Subcutaneous abdominal adipose tissue (tissue), 5 donors: ENCODE results near the gene TBX15.

Experiments used
- H3K27ac ChIP-seq: one replicate; pipeline ENCODE4 v1.7.0; 2013; ENCODE audit warnings: low read depth, mild to moderate bottlenecking, inconsistent platforms, low read length, moderate library complexity
- H3K27me3 ChIP-seq, 5 donors: one replicate each; pipeline ENCODE4 v1.7.0; 2013; ENCODE audit warnings: low read length in 5 of 5, inconsistent platforms in 1 of 5; ENCODE audit not compliant: control insufficient read depth in 5 of 5, insufficient read depth in 4 of 5
- H3K36me3 ChIP-seq, 5 donors: one replicate each; pipeline ENCODE4 v1.7.0; 2013; ENCODE audit warnings: low read length in 5 of 5; ENCODE audit not compliant: control insufficient read depth in 5 of 5, insufficient read depth in 5 of 5
- H3K4me1 ChIP-seq, 5 donors: one replicate each; pipeline ENCODE4 v1.7.0; 2013; ENCODE audit warnings: low read length in 5 of 5, mild to moderate bottlenecking in 3 of 5, moderate library complexity in 1 of 5; ENCODE audit not compliant: control insufficient read depth in 5 of 5, insufficient read depth in 5 of 5
- H3K4me3 ChIP-seq, 5 donors: one replicate each; pipeline ENCODE4 v1.7.0; 2013; ENCODE audit warnings: low read length in 5 of 5, low read depth in 1 of 5
- H3K9ac ChIP-seq, 5 donors: one replicate each; pipeline ENCODE4 v1.7.0; 2013; ENCODE audit warnings: low read length in 5 of 5, mild to moderate bottlenecking in 4 of 5, moderate library complexity in 3 of 5
- H3K9me3 ChIP-seq, 5 donors: one replicate each; pipeline ENCODE4 v1.7.0; 2013; ENCODE audit warnings: low read length in 5 of 5; ENCODE audit not compliant: control insufficient read depth in 5 of 5
- donor health status: healthy.
- donor health status: healthy.
- donor health status: healthy.
- donor health status: healthy.
- donor health status: healthy.

The TBX15 gene

GRCh38 chr1:118948846-118949245, 39.3 kb downstream of the TBX15 start:
- peaks cover 0 to 34% (median 22%) of the 10 kb centered on the region in 5 donors for H3K4me1 ChIP-seq
- no peaks in the 10 kb centered on the region for H3K27me3 ChIP-seq

GRCh38 chr1:118948351-118948750, 39.8 kb downstream of the TBX15 start:
- H3K27me3 ChIP-seq, result no peaks in the 10 kb centered on the region
- no peak overlapping the region for H3K27ac ChIP-seq
- peaks cover 0 to 3% (median 0%) of the 10 kb centered on the region in 5 donors for H3K36me3 ChIP-seq
- H3K9me3 ChIP-seq, result no peaks in the 10 kb centered on the region
- no peak overlapping the region for H3K4me3 ChIP-seq
- H3K4me1 ChIP-seq, result peaks cover 0 to 32% (median 22%) of the 10 kb centered on the region in 5 donors
- no peak overlapping the region for H3K9ac ChIP-seq

More at GRCh38 chr1:118948846-118949245, 39.3 kb downstream of the TBX15 start:
- no peak overlapping the region for H3K27ac ChIP-seq
- peaks cover 0 to 3% (median 0%) of the 10 kb centered on the region in 5 donors for H3K36me3 ChIP-seq
- H3K4me3 ChIP-seq, result no peak overlapping the region
- H3K9ac ChIP-seq, result no peak overlapping the region
- no peaks in the 10 kb centered on the region for H3K9me3 ChIP-seq

DNA sequence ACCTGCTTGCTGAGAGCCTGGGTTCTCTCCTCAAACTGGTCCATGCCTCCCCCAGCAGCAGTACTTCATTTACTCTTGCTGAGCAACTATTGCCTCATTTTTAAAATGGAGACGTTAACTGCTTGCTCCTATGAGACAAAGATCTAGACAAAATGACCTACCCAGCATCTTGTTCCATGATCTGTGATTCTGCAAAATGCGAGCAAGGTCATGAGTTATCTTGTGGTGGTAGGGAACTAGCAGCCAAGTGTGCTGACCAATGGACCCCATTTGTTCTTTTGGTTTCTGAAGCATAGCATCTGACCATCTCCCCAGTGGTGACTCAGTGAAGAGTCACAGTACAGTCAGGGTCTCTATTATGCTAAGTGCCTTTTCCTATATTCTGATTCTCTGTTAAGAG, 40.4 kb downstream of the TBX15 start:
- Histone ChIP-seq H3K9me3 (no peaks in the 10 kb centered on the region), H3K27me3 (no peaks in the 10 kb centered on the region), H3K9ac (no peak overlapping the region), H3K36me3 (peaks cover 0 to 3% (median 0%) of the 10 kb centered on the region in 5 donors), H3K4me1 (peaks cover 0 to 32% (median 22%) of the 10 kb centered on the region in 5 donors), H3K27ac (no peak overlapping the region), H3K4me3 (no peak overlapping the region)

DNA sequence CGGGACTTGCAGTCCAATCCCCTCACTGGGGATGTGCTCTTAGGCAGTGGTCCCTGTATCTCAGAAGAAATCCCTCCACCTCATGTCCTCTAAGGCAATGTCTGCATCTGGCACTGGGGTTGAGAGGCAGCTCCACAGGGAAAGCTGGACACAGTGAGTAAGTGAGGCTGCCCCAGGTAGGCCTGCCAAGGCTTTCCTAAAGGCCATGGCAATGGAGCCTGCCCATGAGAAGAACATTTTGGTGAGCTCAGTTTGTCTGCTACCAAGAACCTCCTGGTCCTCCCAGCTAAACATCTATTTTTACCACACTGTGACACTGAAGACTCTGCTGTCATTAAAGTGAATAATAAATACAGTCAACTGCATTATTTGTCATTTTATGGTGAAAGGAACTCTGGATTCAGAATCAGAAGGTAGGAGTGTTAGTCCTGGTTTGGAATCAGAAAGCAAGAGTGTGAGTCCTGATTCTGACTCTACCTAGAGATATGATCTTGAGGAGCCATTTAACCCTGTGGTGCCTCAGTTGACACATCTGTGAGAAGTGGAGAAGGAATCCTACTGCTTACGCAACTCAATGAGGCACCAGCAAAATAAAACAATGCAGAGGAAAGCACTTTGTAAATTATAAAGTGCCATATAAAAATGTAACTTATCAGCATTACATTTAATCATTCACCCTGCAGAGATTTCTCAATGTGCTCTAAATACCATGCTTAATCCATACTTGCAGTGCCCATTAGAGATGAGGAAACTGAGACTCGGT, 41.0 kb downstream of the TBX15 start:
- Histone ChIP-seq H3K9ac (no peak overlapping the region), H3K4me1 (peaks cover 0 to 32% (median 22%) of the 10 kb centered on the region in 5 donors), H3K4me3 (no peak overlapping the region), H3K27ac (no peak overlapping the region), H3K27me3 (no peaks in the 10 kb centered on the region), H3K36me3 (peaks cover 0 to 6% (median 3%) of the 10 kb centered on the region in 5 donors), H3K9me3 (no peaks in the 10 kb centered on the region)

- no peak overlapping the region for H3K4me3 ChIP-seq
- peaks cover 0 to 28% (median 18%) of the 10 kb centered on the region in 5 donors for H3K4me1 ChIP-seq
- no peak overlapping the region for H3K9ac ChIP-seq
- peaks cover 0 to 6% (median 3%) of the 10 kb centered on the region in 5 donors for H3K36me3 ChIP-seq
- no peaks in the 10 kb centered on the region for H3K27me3 ChIP-seq
- no peak overlapping the region for H3K27ac ChIP-seq
- no peaks in the 10 kb centered on the region for H3K9me3 ChIP-seq
Observed at GRCh38 chr1:118945489-118945888, 42.7 kb downstream of the TBX15 start.

GRCh38 chr1:118944546-118944945, 43.6 kb downstream of the TBX15 start:
- Histone ChIP-seq H3K27me3 (no peaks in the 10 kb centered on the region), H3K4me3 (no peak overlapping the region), H3K36me3 (peaks cover 0 to 4% (median 3%) of the 10 kb centered on the region in 5 donors), H3K4me1 (peaks cover 0 to 28% (median 18%) of the 10 kb centered on the region in 5 donors), H3K27ac (no peak overlapping the region), H3K9ac (no peak overlapping the region), H3K9me3 (no peaks in the 10 kb centered on the region)

- no peak overlapping the region for H3K27ac ChIP-seq
- H3K4me3 ChIP-seq, result no peak overlapping the region
- H3K36me3 ChIP-seq, result peaks cover 0 to 4% (median 3%) of the 10 kb centered on the region in 5 donors
- no peaks in the 10 kb centered on the region for H3K27me3 ChIP-seq
- H3K9ac ChIP-seq, result no peak overlapping the region
- peaks cover 0 to 28% (median 18%) of the 10 kb centered on the region in 5 donors for H3K4me1 ChIP-seq
- H3K9me3 ChIP-seq, result no peaks in the 10 kb centered on the region
Observed at GRCh38 chr1:118944133-118944532, 44.0 kb downstream of the TBX15 start.

DNA sequence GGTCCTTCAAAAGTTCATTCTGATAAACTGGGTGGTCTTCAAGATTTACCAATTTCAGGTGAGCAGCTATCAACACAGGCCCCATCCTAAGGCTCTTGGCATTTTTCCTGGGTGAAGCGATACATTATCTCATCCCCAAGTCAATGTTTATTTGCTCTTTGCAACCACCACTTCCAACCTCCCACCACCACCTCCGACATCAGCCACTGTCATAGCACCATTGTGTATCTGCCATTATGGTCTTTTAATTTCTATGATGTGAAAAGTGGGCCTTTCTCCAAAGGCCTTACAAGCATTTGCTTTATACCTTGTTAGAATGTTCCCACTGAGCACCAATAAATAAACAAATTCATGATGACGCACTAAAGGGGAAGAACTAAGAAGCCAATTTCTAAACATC, 47.2 kb downstream of the TBX15 start:
- peaks cover 0 to 4% (median 3%) of the 10 kb centered on the region in 5 donors for H3K36me3 ChIP-seq
- H3K9me3 ChIP-seq, result no peaks in the 10 kb centered on the region
- H3K27me3 ChIP-seq, result no peaks in the 10 kb centered on the region
- H3K4me3 ChIP-seq, result no peak overlapping the region
- H3K27ac ChIP-seq, result no peak overlapping the region
- peaks cover 0 to 17% (median 4%) of the 10 kb centered on the region in 5 donors for H3K4me1 ChIP-seq
- H3K9ac ChIP-seq, result no peak overlapping the region

DNA sequence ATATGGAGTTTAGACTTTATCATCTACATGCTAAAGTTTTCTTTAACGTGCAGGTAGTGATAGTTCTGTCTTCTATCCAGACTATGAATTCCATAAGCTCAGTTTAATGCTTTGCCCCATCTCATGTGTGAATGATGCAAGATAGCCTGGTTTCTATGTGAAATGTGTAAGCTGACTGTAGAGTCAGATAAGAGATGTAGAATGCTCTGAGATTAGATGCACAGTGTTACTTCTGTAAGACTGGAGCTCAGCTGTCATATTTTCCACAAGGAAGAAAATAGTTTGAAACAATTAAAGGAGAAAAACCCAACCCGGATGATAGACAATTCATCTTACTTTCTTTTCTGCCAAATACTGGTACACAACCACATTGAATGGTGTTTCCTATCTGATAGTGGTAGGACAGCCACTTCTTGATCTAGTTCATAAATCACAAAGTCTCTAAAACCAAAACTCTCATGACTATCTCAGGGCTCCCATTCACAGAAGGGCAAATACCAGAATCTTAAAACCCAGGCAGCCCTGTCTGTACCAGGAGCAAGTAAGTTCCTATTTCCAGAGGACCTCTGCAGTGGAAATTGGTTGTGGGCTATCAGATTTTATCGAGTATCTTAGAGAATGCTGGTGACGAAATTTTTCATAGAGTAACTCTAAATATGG, 50.6 kb downstream of the TBX15 start:
- Histone ChIP-seq H3K9ac (no peak overlapping the region), H3K27me3 (no peaks in the 10 kb centered on the region), H3K4me3 (no peak overlapping the region), H3K36me3 (peaks cover 0 to 3% (median 0%) of the 10 kb centered on the region in 5 donors), H3K27ac (no peak overlapping the region), H3K4me1 (peaks cover 0 to 5% (median 0%) of the 10 kb centered on the region in 5 donors), H3K9me3 (no peaks in the 10 kb centered on the region)

GRCh38 chr1:118934706-118935105, 53.4 kb downstream of the TBX15 start:
- peaks cover 0 to 5% (median 0%) of the 10 kb centered on the region in 5 donors for H3K4me1 ChIP-seq
- H3K27ac ChIP-seq, result no peak overlapping the region
- no peaks in the 10 kb centered on the region for H3K9me3 ChIP-seq

More at GRCh38 chr1:118934706-118935105, 53.4 kb downstream of the TBX15 start:
- Histone ChIP-seq H3K9ac (no peak overlapping the region), H3K36me3 (peaks cover 0 to 5% (median 4%) of the 10 kb centered on the region in 5 donors), H3K4me3 (no peak overlapping the region), H3K27me3 (no peaks in the 10 kb centered on the region)
